Hematopoietic multipotent progenitor cell treated with erythropoietin and hydrocortisone succinate and interleukin-3 and kit ligand, for 17 days (in vitro differentiated cells): ENCODE measurements around the gene PLEKHG2.

Experiments
- DNase-seq: peaks from one replicate; pipeline ENCODE4 v3.0.0-alpha.2; 2015; ENCODE audit warnings: low spot score

Gene PLEKHG2

GRCh38 chr19:39405958-39406655, 6.4 kb upstream of the PLEKHG2 start:
- peak; percentile 68 for DNase-seq

- peak; percentile 77 for DNase-seq
Observed at GRCh38 chr19:39406656-39407409, 5.6 kb upstream of the PLEKHG2 start, which contains the start of gene ZFP36. TSS of gene ZFP36 (plus strand) at chr19:39406847. CDS start at chr19:39406905, 58 bp downstream.

- DNase-seq: no peak
Observed at GRCh38 chr19:39407410-39407659, 5.1 kb upstream of the PLEKHG2 start.

DNA sequence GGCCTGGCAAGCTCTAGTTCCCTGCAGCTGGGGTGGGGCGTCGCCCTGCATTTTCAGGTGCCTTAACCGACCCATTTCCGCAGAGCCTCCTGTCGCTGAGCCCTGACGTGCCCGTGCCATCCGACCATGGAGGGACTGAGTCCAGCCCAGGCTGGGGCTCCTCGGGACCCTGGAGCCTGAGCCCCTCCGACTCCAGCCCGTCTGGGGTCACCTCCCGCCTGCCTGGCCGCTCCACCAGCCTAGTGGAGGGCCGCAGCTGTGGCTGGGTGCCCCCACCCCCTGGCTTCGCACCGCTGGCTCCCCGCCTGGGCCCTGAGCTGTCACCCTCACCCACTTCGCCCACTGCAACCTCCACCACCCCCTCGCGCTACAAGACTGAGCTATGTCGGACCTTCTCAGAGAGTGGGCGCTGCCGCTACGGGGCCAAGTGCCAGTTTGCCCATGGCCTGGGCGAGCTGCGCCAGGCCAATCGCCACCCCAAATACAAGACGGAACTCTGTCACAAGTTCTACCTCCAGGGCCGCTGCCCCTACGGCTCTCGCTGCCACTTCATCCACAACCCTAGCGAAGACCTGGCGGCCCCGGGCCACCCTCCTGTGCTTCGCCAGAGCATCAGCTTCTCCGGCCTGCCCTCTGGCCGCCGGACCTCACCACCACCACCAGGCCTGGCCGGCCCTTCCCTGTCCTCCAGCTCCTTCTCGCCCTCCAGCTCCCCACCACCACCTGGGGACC, 4.6 kb upstream of the PLEKHG2 start:
- DNase-seq: peak; percentile 71

DNA sequence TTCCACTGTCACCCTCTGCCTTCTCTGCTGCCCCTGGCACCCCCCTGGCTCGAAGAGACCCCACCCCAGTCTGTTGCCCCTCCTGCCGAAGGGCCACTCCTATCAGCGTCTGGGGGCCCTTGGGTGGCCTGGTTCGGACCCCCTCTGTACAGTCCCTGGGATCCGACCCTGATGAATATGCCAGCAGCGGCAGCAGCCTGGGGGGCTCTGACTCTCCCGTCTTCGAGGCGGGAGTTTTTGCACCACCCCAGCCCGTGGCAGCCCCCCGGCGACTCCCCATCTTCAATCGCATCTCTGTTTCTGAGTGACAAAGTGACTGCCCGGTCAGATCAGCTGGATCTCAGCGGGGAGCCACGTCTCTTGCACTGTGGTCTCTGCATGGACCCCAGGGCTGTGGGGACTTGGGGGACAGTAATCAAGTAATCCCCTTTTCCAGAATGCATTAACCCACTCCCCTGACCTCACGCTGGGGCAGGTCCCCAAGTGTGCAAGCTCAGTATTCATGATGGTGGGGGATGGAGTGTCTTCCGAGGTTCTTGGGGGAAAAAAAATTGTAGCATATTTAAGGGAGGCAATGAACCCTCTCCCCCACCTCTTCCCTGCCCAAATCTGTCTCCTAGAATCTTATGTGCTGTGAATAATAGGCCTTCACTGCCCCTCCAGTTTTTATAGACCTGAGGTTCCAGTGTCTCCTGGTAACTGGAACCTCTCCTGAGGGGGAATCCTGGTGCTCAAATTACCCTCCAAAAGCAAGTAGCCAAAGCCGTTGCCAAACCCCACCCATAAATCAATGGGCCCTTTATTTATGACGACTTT, 3.9 kb upstream of the PLEKHG2 start:
- DNase-seq: peak; percentile 35

GRCh38 chr19:39409208-39410016, 3.1 kb upstream of the PLEKHG2 start:
- peak; percentile 78 for DNase-seq

GRCh38 chr19:39410017-39410830, 2.2 kb upstream of the PLEKHG2 start:
- DNase-seq: peak; percentile 15

- peak; percentile 28 for DNase-seq
Observed at GRCh38 chr19:39410831-39411080, 1.7 kb upstream of the PLEKHG2 start.

- DNase-seq: no peak
Observed at GRCh38 chr19:39411081-39411831, 1.2 kb upstream of the PLEKHG2 start.

GRCh38 chr19:39411832-39412099, 703 bp upstream of the PLEKHG2 start:
- DNase-seq: peak; percentile 94

DNA sequence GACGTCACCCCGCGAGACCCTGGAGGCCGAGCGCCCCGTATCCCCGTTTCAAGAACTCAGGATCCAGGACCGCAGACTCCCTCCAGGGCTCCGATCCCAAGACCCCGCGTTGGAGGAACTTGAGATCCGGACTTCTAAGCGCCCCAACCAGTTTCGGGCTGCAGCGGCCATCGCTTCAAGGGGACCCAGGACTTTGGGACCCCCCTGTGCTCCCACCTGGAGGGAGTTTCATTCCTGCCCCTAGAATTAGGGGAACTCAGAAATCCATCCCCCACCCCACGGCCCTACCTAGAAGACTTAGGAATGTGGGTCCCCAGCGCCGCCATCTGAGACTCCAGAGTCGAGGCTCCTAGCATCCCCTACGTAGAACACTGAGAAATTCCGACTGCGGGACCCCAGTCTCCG, 400 bp downstream of the PLEKHG2 start:
- DNase-seq: no peak

DNA sequence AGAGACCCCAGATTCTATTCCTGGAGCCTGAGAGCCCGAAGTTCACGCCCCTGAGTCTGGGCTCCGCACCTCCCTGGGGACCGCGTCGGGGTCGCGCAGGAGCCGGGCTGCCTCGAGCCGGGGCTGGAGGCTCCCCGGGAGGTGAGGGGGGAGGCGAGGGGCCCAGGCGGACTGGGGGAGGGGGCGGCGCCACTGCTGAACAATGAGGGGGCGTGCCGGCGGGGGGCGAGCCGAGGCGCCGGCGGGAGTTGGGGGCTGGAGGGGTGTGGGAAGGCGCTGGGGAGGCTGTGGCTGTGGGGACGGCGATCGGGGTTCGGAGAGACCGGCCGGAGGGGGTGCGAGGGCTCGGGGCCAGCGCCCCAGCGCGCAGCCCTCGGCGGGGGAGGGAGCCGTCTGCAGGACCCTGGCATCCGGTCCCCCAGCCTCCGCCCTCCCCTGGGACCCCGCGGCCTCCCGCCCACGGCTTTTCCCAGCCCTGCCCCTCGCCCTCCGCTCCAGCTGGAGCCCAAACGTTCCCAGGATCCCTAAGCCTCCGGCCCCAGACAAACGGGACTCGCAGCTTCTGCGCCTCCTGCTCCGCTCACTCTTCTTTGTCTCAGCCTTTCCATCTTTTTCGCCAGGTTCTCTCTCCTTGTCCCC, 922 bp downstream of the PLEKHG2 start:
- DNase-seq: no peak

- no peak for DNase-seq
Observed at GRCh38 chr19:39413911-39414608, 1.6 kb downstream of the PLEKHG2 start.

DNA sequence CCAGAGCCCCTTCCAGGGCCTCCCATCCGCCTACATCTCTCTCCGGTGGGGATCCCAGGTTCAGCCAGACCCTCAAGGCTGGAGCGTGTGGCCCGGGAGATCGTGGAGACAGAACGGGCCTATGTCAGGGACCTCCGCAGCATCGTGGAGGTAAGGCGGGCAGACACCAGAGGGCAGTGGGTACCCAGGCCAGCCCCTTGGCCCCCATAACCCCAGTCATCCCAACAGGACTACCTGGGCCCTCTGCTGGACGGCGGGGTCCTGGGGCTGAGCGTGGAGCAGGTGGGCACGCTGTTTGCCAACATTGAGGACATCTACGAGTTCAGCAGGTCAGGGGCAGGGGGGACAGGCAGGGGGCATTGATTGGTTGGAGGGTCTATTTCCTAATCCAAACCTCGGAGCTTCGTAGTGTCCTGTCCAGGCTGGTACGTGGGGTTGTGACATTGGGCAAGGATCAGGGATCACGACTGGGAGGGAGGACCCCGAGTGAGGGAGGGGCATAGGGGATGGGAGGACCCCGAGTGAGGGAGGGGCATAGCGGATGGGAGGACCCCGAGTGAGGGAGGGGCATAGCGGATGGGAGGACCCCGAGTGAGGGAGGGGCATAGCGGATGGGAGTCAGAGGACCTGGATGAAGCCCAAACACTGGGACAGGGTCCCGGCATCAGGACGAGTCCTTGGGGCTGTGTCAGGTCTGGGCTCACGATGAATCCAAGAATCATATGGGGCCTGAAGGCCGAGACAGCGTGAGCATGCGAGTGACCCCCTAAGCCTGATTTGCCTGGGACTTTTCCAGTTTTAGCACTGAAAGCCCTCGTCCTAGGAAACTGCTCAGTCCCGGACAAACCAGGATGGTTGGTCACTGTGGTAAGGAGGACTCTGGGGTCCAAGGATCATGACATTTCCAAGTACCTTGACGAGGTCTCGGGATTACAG, 2.9 kb downstream of the PLEKHG2 start:
- DNase-seq: no peak

DNA sequence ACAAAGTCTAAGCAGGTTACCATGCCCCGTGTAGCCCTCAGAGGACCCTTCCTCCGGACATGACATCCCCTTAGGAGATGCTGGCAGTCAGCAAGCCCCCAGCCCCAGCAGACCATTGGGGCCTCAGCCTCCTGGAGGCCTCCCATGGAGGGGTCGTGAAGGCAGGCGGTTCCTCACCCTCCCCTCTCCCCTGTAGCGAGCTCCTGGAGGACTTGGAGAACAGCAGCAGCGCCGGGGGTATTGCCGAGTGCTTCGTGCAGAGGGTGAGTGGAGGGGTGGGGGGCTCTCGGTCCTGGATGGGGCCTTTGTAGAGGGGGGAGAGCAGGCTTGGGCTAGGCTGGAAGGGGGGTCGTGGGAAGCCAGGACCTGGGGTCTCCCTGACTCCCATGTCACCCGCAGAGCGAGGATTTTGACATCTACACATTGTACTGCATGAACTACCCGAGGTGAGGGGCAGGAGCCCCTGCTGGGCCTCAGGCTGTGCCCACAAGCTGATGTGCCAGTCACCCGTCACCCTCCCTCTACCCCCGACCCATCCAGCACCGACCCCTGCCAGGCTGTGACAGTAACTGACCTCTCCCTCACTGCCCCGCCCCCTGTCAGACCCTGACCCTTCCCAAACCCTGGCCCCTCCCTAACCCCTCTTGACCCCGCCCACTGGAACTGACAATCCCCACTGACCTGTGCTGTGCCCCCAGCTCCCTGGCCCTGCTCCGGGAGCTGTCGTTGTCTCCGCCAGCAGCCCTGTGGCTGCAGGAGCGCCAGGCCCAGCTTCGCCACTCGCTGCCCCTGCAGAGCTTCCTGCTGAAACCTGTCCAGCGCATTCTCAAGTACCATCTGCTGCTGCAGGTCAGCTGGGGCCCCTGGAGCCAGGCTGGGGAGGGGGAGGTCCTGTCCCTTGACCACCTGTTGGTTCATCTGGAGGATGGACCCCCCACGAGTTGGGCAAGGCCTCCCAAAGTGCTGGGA, 4.0 kb downstream of the PLEKHG2 start:
- DNase-seq: no peak

- DNase-seq: no peak
Observed at GRCh38 chr19:39417463-39418181, 5.2 kb downstream of the PLEKHG2 start.
